ENCODE measurements around the gene NUP98. TPM values are rescaled to one million over a fixed set of nuclear protein-coding genes. Genes with fewer than 3 reads are reported as not detected.
A peak's percentile ranks its signal among the peaks of the same experiment; 100 is the strongest.

NUP98 gene
- total and polyA plus RNA-seq, 4 experiments from 2014 or later = 31.9 to 112 (median 80.5) TPM

DNA sequence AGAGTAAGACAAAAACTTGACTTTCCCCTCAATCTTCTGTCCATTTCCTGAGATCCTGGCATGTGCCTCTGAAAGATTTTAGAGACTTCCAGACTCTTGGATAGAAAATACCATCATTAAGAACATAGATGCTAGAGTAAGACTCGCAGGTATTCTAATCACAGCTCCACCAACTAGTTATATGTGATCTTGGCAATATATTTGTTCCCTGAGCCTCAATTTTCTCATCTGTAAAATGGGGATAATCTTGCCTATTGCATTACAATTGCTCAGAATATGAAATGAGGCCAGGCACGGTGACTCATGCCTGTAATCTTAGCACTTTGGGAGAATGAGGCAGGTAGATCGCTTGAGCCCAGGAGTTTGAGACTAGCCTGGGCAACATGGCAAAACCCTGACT lies 32.7 kb upstream of the NUP98 start:
- intact Hi-C loops (cut with micrococcal nuclease) = no loop called here
- Histone ChIP-seq H3K27ac (ENCODE audit: low read depth, low read length) (peak overlapping the region; percentile 22), H3K36me3 (ENCODE audit: insufficient read depth, low read length) (peaks cover 55% of the 10 kb centered on the region), H3K27me3 (ENCODE audit: insufficient read depth, low read length) (no peaks in the 10 kb centered on the region), H3K4me3 (ENCODE audit: low read length in 2 of 2) (no peak overlapping the region), H3K9me3 (ENCODE audit: control insufficient read depth in 1 of 2, low read length in 2 of 2) (no peaks in the 10 kb centered on the region), H3K4me1 (ENCODE audit: insufficient read depth, low read length) (peaks cover 60% of the 10 kb centered on the region)
- ChIA-PET POLR2A (ENCODE audit: partially characterized antibody) (interaction anchor here (1.3 to 14.3 kb wide), 5 partner anchors 8 to 234 kb away, joined by 3 to 221 read pairs (median 3); partner anchors contain the start of gene RHOG), CTCF (ENCODE audit: partially characterized antibody) (interaction anchor here (1.3 to 17.8 kb wide), 4 partner anchors 9 to 243 kb away, joined by 4 to 514 read pairs (median 31); partner anchors contain the start of genes PGAP2, RHOG and STIM1)
- Mint-ChIP-seq H3K36me3 (peaks cover 44 to 82% of the 10 kb centered on the region in 2 donors), H3K27me3 (no peaks in the 10 kb centered on the region), H3K4me3 (no peak overlapping the region), H3K27ac (peak overlapping the region; percentile 29 to 99 (median 58)), H3K4me1 (peaks cover 57 to 81% (median 68%) of the 10 kb centered on the region in 4 donors), H3K9me3 (no peaks in the 10 kb centered on the region)
- DNase-seq = no peak

- H3K36me3 Mint-ChIP-seq = peaks cover 36 to 68% of the 10 kb centered on the region in 2 donors
- no peaks in the 10 kb centered on the region for H3K27me3 Mint-ChIP-seq
- DNase-seq = no peak
- H3K27me3 ChIP-seq (ENCODE audit: insufficient read depth, low read length) = no peaks in the 10 kb centered on the region
- ChIA-PET CTCF (ENCODE audit: partially characterized antibody) (interaction anchor here (1.1 to 6.4 kb wide), 6 partner anchors 10 to 245 kb away, joined by 3 to 151 read pairs (median 19); partner anchors contain the start of gene RHOG), POLR2A (ENCODE audit: partially characterized antibody) (interaction anchor here (1.2 to 12.0 kb wide), 3 partner anchors 10 to 17 kb away, joined by 4 to 221 read pairs (median 66); partner anchors contain the start of gene RHOG)
- peaks cover 46% of the 10 kb centered on the region for H3K4me1 ChIP-seq (ENCODE audit: insufficient read depth, low read length)
- peak overlapping the region in 4 of 7 donors; percentile 42 to 89 (median 61) for H3K27ac Mint-ChIP-seq
- intact Hi-C loops (cut with micrococcal nuclease) = no loop called here
- no peak overlapping the region for H3K4me3 ChIP-seq (ENCODE audit: low read length in 2 of 2)
- H3K36me3 ChIP-seq (ENCODE audit: insufficient read depth, low read length) = peaks cover 55% of the 10 kb centered on the region
- H3K9me3 ChIP-seq (ENCODE audit: control insufficient read depth in 1 of 2, low read length in 2 of 2) = no peaks in the 10 kb centered on the region
- H3K27ac ChIP-seq (ENCODE audit: low read depth, low read length) = no peak overlapping the region
- no peak overlapping the region for H3K4me3 Mint-ChIP-seq
- H3K9me3 Mint-ChIP-seq = no peaks in the 10 kb centered on the region
- peaks cover 44 to 72% (median 55%) of the 10 kb centered on the region in 4 donors for H3K4me1 Mint-ChIP-seq
These were observed 30.3 kb upstream of the NUP98 start for GRCh38 chr11:3827434-3828186.

GRCh38 chr11:3826721-3827120 lies 29.4 kb upstream of the NUP98 start:
- Mint-ChIP-seq H3K9me3 (no peaks in the 10 kb centered on the region), H3K36me3 (peaks cover 33 to 60% of the 10 kb centered on the region in 2 donors), H3K4me1 (peaks cover 35 to 63% (median 47%) of the 10 kb centered on the region in 4 donors), H3K27ac (peak overlapping the region; percentile 59 to 94 (median 82)), H3K27me3 (no peaks in the 10 kb centered on the region), H3K4me3 (no peak overlapping the region)
- Histone ChIP-seq H3K27me3 (ENCODE audit: insufficient read depth, low read length) (no peaks in the 10 kb centered on the region), H3K9me3 (ENCODE audit: control insufficient read depth in 1 of 2, low read length in 2 of 2) (no peaks in the 10 kb centered on the region), H3K36me3 (ENCODE audit: insufficient read depth, low read length) (peaks cover 53% of the 10 kb centered on the region), H3K4me3 (ENCODE audit: low read length in 2 of 2) (no peak overlapping the region), H3K27ac (ENCODE audit: low read depth, low read length) (peak overlapping the region; percentile 22), H3K4me1 (ENCODE audit: insufficient read depth, low read length) (peaks cover 37% of the 10 kb centered on the region)
- DNase-seq = no peak
- intact Hi-C loops (cut with micrococcal nuclease) = no loop called here
- CTCF ChIA-PET (ENCODE audit: partially characterized antibody) = interaction anchor here (1.4 to 5.9 kb wide), 4 partner anchors 9 to 246 kb away, joined by 3 to 151 read pairs (median 19); partner anchors contain the start of gene RHOG
- POLR2A ChIA-PET (ENCODE audit: partially characterized antibody) = interaction anchor here (2.8 to 12.0 kb wide), 2 partner anchors 11 to 28 kb away, joined by 15 to 221 read pairs; partner anchors contain the start of genes RHOG and STIM1

DNA sequence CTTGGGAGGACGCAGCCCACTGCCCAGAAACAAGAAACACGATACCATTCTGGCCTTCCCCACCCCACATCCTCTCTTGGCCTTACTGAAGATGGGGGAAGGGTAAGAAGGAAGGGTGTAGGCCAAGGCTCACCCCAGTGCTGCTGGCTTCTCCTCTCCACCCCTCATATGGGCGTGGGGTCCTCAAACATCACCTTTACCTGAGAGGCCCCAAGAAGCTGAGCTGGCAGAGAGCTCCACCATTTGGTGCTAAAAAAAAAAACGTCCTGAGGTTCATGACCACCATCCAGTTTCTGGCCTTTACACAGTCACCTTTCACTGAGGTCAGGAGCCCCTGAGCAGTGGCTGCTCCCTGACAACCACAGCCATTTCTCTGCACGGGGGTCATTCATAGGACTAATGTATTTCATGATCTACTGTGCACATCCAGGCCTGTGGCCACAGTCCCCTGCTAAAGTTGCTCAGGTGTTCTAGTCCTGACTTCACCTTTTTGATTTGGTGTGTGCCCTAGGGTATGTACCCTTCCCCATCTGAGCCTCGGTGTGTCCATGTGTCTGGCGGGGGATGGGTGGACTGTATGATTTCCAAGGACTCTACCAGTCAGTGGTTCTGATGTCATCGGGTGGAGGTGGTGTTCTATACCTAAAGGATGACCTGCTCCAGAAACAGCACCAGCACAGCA lies 28.3 kb upstream of the NUP98 start:
- no peak overlapping the region for H3K4me3 Mint-ChIP-seq
- Histone ChIP-seq H3K27ac (ENCODE audit: low read depth, low read length) (peak overlapping the region; percentile 22), H3K4me3 (ENCODE audit: low read length in 2 of 2) (no peak overlapping the region), H3K9me3 (ENCODE audit: control insufficient read depth in 1 of 2, low read length in 2 of 2) (no peaks in the 10 kb centered on the region), H3K27me3 (ENCODE audit: insufficient read depth, low read length) (no peaks in the 10 kb centered on the region), H3K36me3 (ENCODE audit: insufficient read depth, low read length) (peaks cover 43% of the 10 kb centered on the region), H3K4me1 (ENCODE audit: insufficient read depth, low read length) (peaks cover 26% of the 10 kb centered on the region)
- no peaks in the 10 kb centered on the region for H3K9me3 Mint-ChIP-seq
- H3K4me1 Mint-ChIP-seq = peaks cover 25 to 52% (median 36%) of the 10 kb centered on the region in 4 donors
- ChIA-PET POLR2A (ENCODE audit: partially characterized antibody) (interaction anchor here (1.1 to 12.0 kb wide), 8 partner anchors 12 to 248 kb away, joined by 3 to 221 read pairs (median 6); partner anchors contain the start of genes PGAP2, RHOG and STIM1), CTCF (ENCODE audit: partially characterized antibody) (interaction anchor here (0.9 to 5.9 kb wide), 11 partner anchors 8 to 248 kb away, joined by 3 to 151 read pairs (median 9); partner anchors contain the start of genes PGAP2, RHOG and STIM1)
- H3K27ac Mint-ChIP-seq = peak overlapping the region; percentile 72 to 94 (median 89)
- intact Hi-C loops (cut with micrococcal nuclease) = no loop called here
- H3K36me3 Mint-ChIP-seq = peaks cover 23 to 49% of the 10 kb centered on the region in 2 donors
- no peaks in the 10 kb centered on the region for H3K27me3 Mint-ChIP-seq
- DNase-seq = no peak

DNA sequence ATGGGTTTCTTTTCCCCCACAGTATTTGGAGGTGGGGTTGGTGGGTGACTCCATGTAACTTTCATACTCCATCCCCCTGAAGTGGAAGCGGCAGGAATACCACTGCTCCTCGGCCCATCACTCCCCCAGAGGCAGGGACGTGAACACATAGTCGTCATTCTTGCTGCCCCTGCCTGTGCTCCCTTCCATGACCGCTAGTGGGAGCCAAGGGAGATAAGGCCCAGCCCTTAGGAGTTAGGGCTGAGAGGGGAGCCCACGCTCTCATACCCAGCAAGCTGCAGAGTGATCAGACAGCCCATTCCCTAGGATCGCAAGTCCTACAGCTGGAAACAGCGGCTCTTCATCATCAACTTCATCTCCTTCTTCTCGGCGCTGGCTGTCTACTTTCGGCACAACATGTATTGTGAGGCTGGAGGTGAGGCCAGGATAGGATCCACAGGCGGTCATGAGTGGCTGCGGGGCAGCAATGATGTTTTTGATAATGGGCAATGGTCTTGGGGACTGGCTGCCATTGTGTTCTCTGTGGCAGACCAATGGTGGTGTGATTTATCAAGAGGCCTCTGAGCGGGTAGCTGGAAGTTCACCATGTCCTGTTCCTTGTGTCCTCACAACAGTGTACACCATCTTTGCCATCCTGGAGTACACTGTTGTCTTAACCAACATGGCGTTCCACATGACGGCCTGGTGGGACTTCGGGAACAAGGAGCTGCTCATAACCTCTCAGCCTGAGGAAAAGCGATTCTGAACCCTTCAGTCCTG lies 27.5 kb upstream of the NUP98 start:
- H3K4me1 ChIP-seq (ENCODE audit: insufficient read depth, low read length) = peaks cover 20% of the 10 kb centered on the region
- Mint-ChIP-seq H3K4me3 (peak overlapping the region in 4 of 8 donors; percentile 13 to 50 (median 34)), H3K9me3 (no peaks in the 10 kb centered on the region), H3K27ac (peak overlapping the region; percentile 79 to 94 (median 89)), H3K4me1 (peaks cover 20 to 47% (median 32%) of the 10 kb centered on the region in 4 donors), H3K36me3 (peaks cover 19 to 42% of the 10 kb centered on the region in 2 donors), H3K27me3 (no peaks in the 10 kb centered on the region)
- ChIA-PET CTCF (ENCODE audit: partially characterized antibody) (interaction anchor here (0.9 to 5.9 kb wide), 10 partner anchors 8 to 248 kb away, joined by 3 to 151 read pairs (median 10); partner anchors contain the start of genes PGAP2, RHOG and STIM1), POLR2A (ENCODE audit: partially characterized antibody) (interaction anchor here (1.1 to 12.0 kb wide), 8 partner anchors 12 to 249 kb away, joined by 3 to 221 read pairs (median 6); partner anchors contain the start of genes PGAP2, RHOG and STIM1)
- H3K4me3 ChIP-seq (ENCODE audit: low read length in 2 of 2) = no peak overlapping the region
- H3K27me3 ChIP-seq (ENCODE audit: insufficient read depth, low read length) = no peaks in the 10 kb centered on the region
- peak; percentile 75 to 85 (median 78) for DNase-seq
- no peaks in the 10 kb centered on the region for H3K9me3 ChIP-seq (ENCODE audit: control insufficient read depth in 1 of 2, low read length in 2 of 2)
- peak overlapping the region; percentile 22 for H3K27ac ChIP-seq (ENCODE audit: low read depth, low read length)
- intact Hi-C loops (cut with micrococcal nuclease) = loop anchor here (1.0 kb wide), 3 partner anchors 16 to 247 kb away; partner anchors contain the start of gene NUP98
- peaks cover 36% of the 10 kb centered on the region for H3K36me3 ChIP-seq (ENCODE audit: insufficient read depth, low read length)
